H9 (cell line): Measurements from ENCODE around the gene KCNMB2. TPM values are rescaled to one million over a fixed set of nuclear protein-coding genes. Genes with fewer than 3 reads are reported as not detected.

Experiments
- DNase-seq: peaks from one replicate; pipeline ENCODE4 v3.0.0-alpha.2; 2017
- H2AFZ ChIP-seq: one replicate; pipeline ENCODE4 v1.6.1; 2013; ENCODE audit warnings: mild to moderate bottlenecking, low read length, control low read depth, moderate library complexity
- H2AK5ac ChIP-seq: 2 replicates; pipeline ENCODE4 v1.6.1; 2013; ENCODE audit warnings: low read length, control low read depth, mixed read lengths; ENCODE audit not compliant: insufficient read length
- H2BK120ac ChIP-seq: one replicate; pipeline ENCODE4 v1.6.1; 2013; ENCODE audit warnings: low read depth, mild to moderate bottlenecking, low read length, control low read depth, inconsistent platforms; ENCODE audit not compliant: poor library complexity, severe bottlenecking
- H2BK12ac ChIP-seq: 2 replicates; pipeline ENCODE4 v1.6.1; 2013; ENCODE audit warnings: low read length, control low read depth, mixed read lengths, low read depth; ENCODE audit not compliant: insufficient read length
- H2BK15ac ChIP-seq: 2 replicates; pipeline ENCODE4 v1.6.1; 2013; ENCODE audit warnings: low read depth, low read length, control low read depth
- H2BK20ac ChIP-seq: one replicate; pipeline ENCODE4 v1.6.1; 2013; ENCODE audit warnings: low read depth, mild to moderate bottlenecking, low read length, control low read depth, inconsistent platforms; ENCODE audit not compliant: poor library complexity, severe bottlenecking
- H2BK5ac ChIP-seq: 2 replicates; pipeline ENCODE4 v1.6.1; 2013; ENCODE audit warnings: low read length, control low read depth, mixed read lengths; ENCODE audit not compliant: insufficient read length
- H3K14ac ChIP-seq: 2 replicates; pipeline ENCODE4 v1.6.1; 2013; ENCODE audit warnings: low read length, control low read depth; ENCODE audit not compliant: insufficient read depth
- H3K18ac ChIP-seq: 2 replicates; pipeline ENCODE4 v1.6.1; 2013; ENCODE audit warnings: low read depth, mild to moderate bottlenecking, mixed read lengths, low read length, control low read depth; ENCODE audit not compliant: insufficient read length
- H3K23ac ChIP-seq: 2 replicates; pipeline ENCODE4 v1.6.1; 2013; ENCODE audit warnings: low read length, control low read depth, mixed read lengths, low read depth; ENCODE audit not compliant: insufficient read length
- H3K23me2 ChIP-seq: 2 replicates; pipeline ENCODE4 v1.6.1; 2013; ENCODE audit warnings: low read depth, mild to moderate bottlenecking, mixed read lengths, low read length, control low read depth; ENCODE audit not compliant: insufficient read length, poor library complexity, severe bottlenecking
- H3K27ac ChIP-seq: 2 replicates; pipeline ENCODE4 v1.5.1; 2013; ENCODE audit warnings: low read length, control low read depth, mixed read lengths, low read depth; ENCODE audit not compliant: insufficient read length
- H3K27me3 ChIP-seq: 2 replicates; pipeline ENCODE4 v1.6.1; 2013; ENCODE audit warnings: low read length, control low read depth, inconsistent platforms; ENCODE audit not compliant: insufficient read depth
- H3K4ac ChIP-seq: 2 replicates; pipeline ENCODE4 v1.6.1; 2013; ENCODE audit warnings: low read depth, mild to moderate bottlenecking, control low read depth, inconsistent platforms, low read length, moderate library complexity
- H3K4me1 ChIP-seq: 2 replicates; pipeline ENCODE4 v1.6.1; 2013; ENCODE audit warnings: low read length, control low read depth, inconsistent platforms; ENCODE audit not compliant: insufficient read depth
- H3K4me2 ChIP-seq: 2 replicates; pipeline ENCODE4 v1.6.1; 2013; ENCODE audit warnings: low read length, control low read depth, mixed read lengths; ENCODE audit not compliant: insufficient read length, insufficient read depth
- H3K56ac ChIP-seq: 2 replicates; pipeline ENCODE4 v1.6.1; 2013; ENCODE audit warnings: low read depth, mild to moderate bottlenecking, mixed read lengths, low read length, control low read depth; ENCODE audit not compliant: insufficient read length
- H3K79me1 ChIP-seq: 2 replicates; pipeline ENCODE4 v1.6.1; 2013; ENCODE audit warnings: low read depth, mild to moderate bottlenecking, moderate library complexity, low read length, control low read depth, inconsistent platforms; ENCODE audit not compliant: insufficient read depth, poor library complexity, severe bottlenecking
- H3K79me2 ChIP-seq: 2 replicates; pipeline ENCODE4 v1.6.1; 2013; ENCODE audit warnings: low read length, control low read depth, inconsistent platforms; ENCODE audit not compliant: insufficient read depth
- H3K9ac ChIP-seq: 2 replicates; pipeline ENCODE4 v1.6.1; 2013; ENCODE audit warnings: low read length, control low read depth, mixed read lengths; ENCODE audit not compliant: insufficient read length; ENCODE audit errors: extremely low read depth
- H3K9me3 ChIP-seq: one replicate; pipeline ENCODE4 v1.6.1; 2013; ENCODE audit warnings: low read depth, low read length, inconsistent platforms; ENCODE audit not compliant: control insufficient read depth
- H3T11ph ChIP-seq: one replicate; pipeline ENCODE4 v1.6.1; 2013; ENCODE audit warnings: mild to moderate bottlenecking, low read length, control low read depth, inconsistent platforms
- H4K20me1 ChIP-seq: one replicate; pipeline ENCODE4 v1.6.1; 2013; ENCODE audit not compliant: control insufficient read depth, insufficient read length, insufficient read depth
- H4K5ac ChIP-seq: 2 replicates; pipeline ENCODE4 v1.6.1; 2013; ENCODE audit warnings: low read depth, mild to moderate bottlenecking, mixed read lengths, low read length, control low read depth; ENCODE audit not compliant: insufficient read length
- H4K8ac ChIP-seq: replicated peaks from 2 replicates; pipeline ENCODE4 v1.6.1; 2013; ENCODE audit warnings: low read length, control low read depth, mixed read lengths, low read depth; ENCODE audit not compliant: insufficient read length
- H4K91ac ChIP-seq: 2 replicates; pipeline ENCODE4 v1.6.1; 2013; ENCODE audit warnings: low read depth, mild to moderate bottlenecking, moderate library complexity, mixed read lengths, low read length, control low read depth; ENCODE audit not compliant: insufficient read length
- H3K27ac Mint-ChIP-seq, 3 experiments: 2 replicates in 2 of 3; 3 replicates in 1 of 3; pipeline ENCODE4 v1.8.0; 2020 to 2021; ENCODE audit warnings: mixed read lengths in 3 of 3, mild to moderate bottlenecking in 1 of 3, moderate library complexity in 1 of 3
- H3K27me3 Mint-ChIP-seq: 2 replicates; pipeline ENCODE4 v1.8.0; 2021; ENCODE audit warnings: low read depth, mild to moderate bottlenecking, moderate library complexity, mixed read lengths
- H3K36me3 Mint-ChIP-seq, 3 experiments: 2 replicates in 2 of 3; 3 replicates in 1 of 3; pipeline ENCODE4 v1.8.0; 2020 to 2021; ENCODE audit warnings: low read depth in 3 of 3, mixed read lengths in 3 of 3; ENCODE audit not compliant: insufficient read depth in 1 of 3
- H3K4me1 Mint-ChIP-seq, 2 experiments: 2 replicates each; pipeline ENCODE4 v1.8.0; 2020; ENCODE audit warnings: mixed read lengths in 2 of 2
- H3K4me3 Mint-ChIP-seq, 2 experiments: 2 replicates in 1 of 2; 3 replicates in 1 of 2; pipeline ENCODE4 v1.8.0; 2020 to 2021; ENCODE audit warnings: mild to moderate bottlenecking in 2 of 2, mixed read lengths in 2 of 2, moderate library complexity in 1 of 2
- H3K9me3 Mint-ChIP-seq, 2 experiments: 2 replicates in 1 of 2; 3 replicates in 1 of 2; pipeline ENCODE4 v1.8.0; 2020; ENCODE audit warnings: mild to moderate bottlenecking in 2 of 2, mixed read lengths in 2 of 2, moderate library complexity in 1 of 2
- WGBS: extraction: QIAGEN DNeasy Blood & Tissue Kit; methylation state at CpG from one replicate; pipeline ENCODE4 v1.1.7; 2013; ENCODE audit warnings: missing lambda C conversion rate, low lambda C conversion rate, mixed read lengths; ENCODE audit not compliant: insufficient read length; ENCODE audit errors: extremely low coverage; 5-methylcytosine and 5-hydroxymethylcytosine counted together
- long read RNA-seq: library from polyadenylated mRNA; unstranded; transcript quantifications from one replicate; pipeline ENCODE4 v2.0.0, GENCODE V29; 2020
- total RNA-seq: library from RNA; stranded (reverse); gene quantifications from 2 replicates; pipeline ENCODE4 v1.2.1, GENCODE V29; 2021
- TF ChIP-seq, protein P1 (sequence below): fragments of 200-600 bp; sonication (generic); conservative IDR thresholded peaks from 3 replicates; pipeline ENCODE4 v1.8.0; 2021; ENCODE audit warnings: antibody characterized with exemption, mild to moderate bottlenecking

Gene KCNMB2
- not detected in 2 replicates for total RNA-seq
- long read RNA-seq = 0 reads

DNA sequence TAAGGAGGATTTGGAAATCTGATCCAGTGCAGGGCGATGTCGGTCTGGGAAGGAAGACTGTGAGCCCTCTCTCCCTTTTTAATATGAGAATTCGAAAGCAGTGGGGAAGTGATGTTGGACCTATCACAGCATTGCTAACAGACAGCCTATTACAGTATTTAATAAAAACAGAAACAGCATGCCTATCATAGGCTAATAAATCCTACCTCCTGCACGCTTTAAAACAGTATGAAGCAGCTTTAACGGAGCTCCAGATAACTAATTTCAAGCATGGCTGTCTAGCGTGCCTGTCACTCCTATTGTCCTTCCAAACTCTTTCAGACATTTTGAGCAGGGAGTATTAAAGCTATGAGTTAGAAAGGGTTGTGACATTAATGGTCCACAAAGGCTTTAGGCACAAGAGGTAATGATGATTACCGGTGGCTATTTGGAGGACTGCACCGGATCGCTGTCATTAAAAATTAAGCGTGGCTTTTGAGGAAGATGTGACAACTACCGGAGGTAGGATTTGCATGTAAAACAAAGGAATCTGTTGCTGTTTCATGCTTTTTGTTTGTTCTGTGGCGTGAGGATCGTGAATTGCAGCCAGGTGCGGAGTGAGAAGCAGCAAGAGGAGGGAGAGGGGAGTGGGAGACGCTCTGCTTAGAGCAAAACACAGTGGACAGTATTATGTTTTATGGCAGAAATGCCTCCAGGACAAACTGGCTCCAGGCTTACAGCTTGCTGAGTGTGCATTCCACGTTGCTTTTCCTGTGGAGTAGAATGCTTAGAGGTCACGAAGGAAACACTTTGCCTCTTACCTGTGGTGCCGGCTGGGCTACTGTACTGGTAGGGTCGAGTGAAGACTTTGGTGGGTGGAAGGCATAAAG is at the start of gene KCNMB2:
TSS of gene KCNMB2 (plus strand) at position 226 of the 869 bp plus-strand sequence.
- no peak within 1 kb of the TSS for H4K5ac ChIP-seq
- no peak within 1 kb of the TSS for H2BK12ac ChIP-seq
- H3K18ac ChIP-seq = no peak within 1 kb of the TSS
- Mint-ChIP-seq H3K27ac (peak within 1 kb of the TSS in 2 of 3 experiments; percentile 4 to 65; a peak in 4 of 7 replicates), H3K27me3 (peaks cover 6% of the 10 kb centered on the region), H3K36me3 (peaks cover 0 to 1% (median under 1%) of the 10 kb centered on the region in 3 experiments; a peak in 3 of 7 replicates), H3K4me3 (peak within 1 kb of the TSS; percentile 51 to 76), H3K4me1 (peaks cover 38 to 46% of the 10 kb centered on the region in 2 experiments), H3K9me3 (peaks cover under 1 to 1% of the 10 kb centered on the region in 2 experiments; a peak in 3 of 5 replicates)
- no peak within 1 kb of the TSS for H2AFZ ChIP-seq
- no peaks in the 10 kb centered on the region for H3K9me3 ChIP-seq
- no peak within 1 kb of the TSS for H2BK20ac ChIP-seq
- H3K14ac ChIP-seq = 0 out of 2 replicates have a peak within 1 kb of the TSS, but pooled peaks have one; percentile 38
- TF ChIP-seq, protein P1, sequence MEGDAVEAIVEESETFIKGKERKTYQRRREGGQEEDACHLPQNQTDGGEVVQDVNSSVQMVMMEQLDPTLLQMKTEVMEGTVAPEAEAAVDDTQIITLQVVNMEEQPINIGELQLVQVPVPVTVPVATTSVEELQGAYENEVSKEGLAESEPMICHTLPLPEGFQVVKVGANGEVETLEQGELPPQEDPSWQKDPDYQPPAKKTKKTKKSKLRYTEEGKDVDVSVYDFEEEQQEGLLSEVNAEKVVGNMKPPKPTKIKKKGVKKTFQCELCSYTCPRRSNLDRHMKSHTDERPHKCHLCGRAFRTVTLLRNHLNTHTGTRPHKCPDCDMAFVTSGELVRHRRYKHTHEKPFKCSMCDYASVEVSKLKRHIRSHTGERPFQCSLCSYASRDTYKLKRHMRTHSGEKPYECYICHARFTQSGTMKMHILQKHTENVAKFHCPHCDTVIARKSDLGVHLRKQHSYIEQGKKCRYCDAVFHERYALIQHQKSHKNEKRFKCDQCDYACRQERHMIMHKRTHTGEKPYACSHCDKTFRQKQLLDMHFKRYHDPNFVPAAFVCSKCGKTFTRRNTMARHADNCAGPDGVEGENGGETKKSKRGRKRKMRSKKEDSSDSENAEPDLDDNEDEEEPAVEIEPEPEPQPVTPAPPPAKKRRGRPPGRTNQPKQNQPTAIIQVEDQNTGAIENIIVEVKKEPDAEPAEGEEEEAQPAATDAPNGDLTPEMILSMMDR = no peak
- H3K79me1 ChIP-seq = no peaks in the 10 kb centered on the region
- H3K79me2 ChIP-seq = no peaks in the 10 kb centered on the region
- no peak within 1 kb of the TSS for H3K4ac ChIP-seq
- no peak within 1 kb of the TSS for H3T11ph ChIP-seq
- peak within 1 kb of the TSS; percentile 32 for H3K9ac ChIP-seq
- H4K91ac ChIP-seq = no peak within 1 kb of the TSS
- no peak within 1 kb of the TSS for H3K56ac ChIP-seq
- H3K27ac ChIP-seq = peak within 1 kb of the TSS; percentile 51
- H2AK5ac ChIP-seq = no peak within 1 kb of the TSS
- H3K23me2 ChIP-seq = peaks cover 7% of the 10 kb centered on the region
- no peaks in the 10 kb centered on the region for H3K27me3 ChIP-seq
- no peaks in the 10 kb centered on the region for H4K20me1 ChIP-seq
- WGBS = no CpG with 5 or more reads among the region's 19 CpGs
- no peak within 1 kb of the TSS for H2BK15ac ChIP-seq
- DNase-seq = peak; percentile 63
- H3K4me2 ChIP-seq = peak within 1 kb of the TSS; percentile 99
- H3K23ac ChIP-seq = no peak within 1 kb of the TSS
- H3K4me1 ChIP-seq = peaks cover 5% of the 10 kb centered on the region; the same call in 1 of the 2 replicates
- H2BK120ac ChIP-seq = no peak within 1 kb of the TSS
- no peak within 1 kb of the TSS for H2BK5ac ChIP-seq
- no peak within 1 kb of the TSS for H4K8ac ChIP-seq
